SK-N-MC (cell line): ENCODE measurements around the gene PCDHB7.
"Not testable (repeated sequence)": the region's sequence is repeated elsewhere in the genome, so short reads cannot be mapped to it uniquely, and the experiment has no call there.

Source experiments
- EZH2 ChIP-seq: fragments of 200-600 bp; sonication (generic); IDR thresholded peaks from one replicate; pipeline ENCODE4 v1.6.1; 2017; ENCODE audit warnings: antibody characterized with exemption
- FOXP2 ChIP-seq: optimal IDR thresholded peaks from 2 replicates; pipeline ENCODE3; 2011; ENCODE audit warnings: mild to moderate bottlenecking, moderate library complexity; ENCODE audit not compliant: insufficient read depth; ENCODE audit errors: extremely low read length, control extremely low read depth
- POLR2AphosphoS5 ChIP-seq: IDR thresholded peaks from 2 replicates; pipeline ENCODE4 v1.6.1; 2012; ENCODE audit warnings: mild to moderate bottlenecking, low read depth, low read length, borderline replicate concordance

GRCh38 chr5:141216035-141216434 is 43.6 kb downstream of the PCDHB7 start:
- not testable (repeated sequence) for TF ChIP-seq FOXP2, EZH2, POLR2AphosphoS5
